ENCODE data around the gene LEKR1.

LEKR1 gene

GRCh38 chr3:156806698-156807097, 19.5 kb upstream of the LEKR1 start:
- Histone ChIP-seq H3K4me2 (ENCODE audit: insufficient read depth, low read length) (no peak overlapping the region), H3K79me2 (ENCODE audit: insufficient read depth, low read length) (no peaks in the 10 kb centered on the region), H3K4me1 (ENCODE audit: insufficient read depth, low read length) (no peaks in the 10 kb centered on the region), H3K36me3 (ENCODE audit: insufficient read depth, low read length) (no peaks in the 10 kb centered on the region), H3K27me3 (ENCODE audit: insufficient read depth, low read length, poor library complexity) (no peaks in the 10 kb centered on the region), H2AFZ (ENCODE audit: low read depth, low read length) (no peak overlapping the region), H3K9ac (ENCODE audit: low read depth, low read length) (no peak overlapping the region), H3K4me3 (ENCODE audit: low read depth in 1 of 2, low read length in 2 of 2) (no peak overlapping the region), H4K20me1 (ENCODE audit: insufficient read depth, low read length) (no peaks in the 10 kb centered on the region), H3K27ac (ENCODE audit: low read length) (no peak overlapping the region), H3K9me3 (ENCODE audit: insufficient read depth, low read length, severe bottlenecking) (no peaks in the 10 kb centered on the region)
- no peak for ATAC-seq (ENCODE audit: insufficient read depth, low read depth)
- no peak for DNase-seq
- TF ChIP-seq EZH2 (IDR thresholded peaks at IDR 0.05; ENCODE audit: borderline replicate concordance, low read depth, low read length, severe bottlenecking) (no peak), CTCF (IDR thresholded peaks at IDR 0.05; ENCODE audit: borderline replicate concordance, extremely low read depth, low read length, poor library complexity, severe bottlenecking) (no peak)

- DNase-seq (no peak), ATAC-seq (ENCODE audit: insufficient read depth, low read depth) (no peak)
- H2AFZ ChIP-seq (ENCODE audit: low read depth, low read length): no peak overlapping the region
- TF ChIP-seq EZH2 (IDR thresholded peaks at IDR 0.05; ENCODE audit: borderline replicate concordance, low read depth, low read length, severe bottlenecking) (no peak), CTCF (IDR thresholded peaks at IDR 0.05; ENCODE audit: borderline replicate concordance, extremely low read depth, low read length, poor library complexity, severe bottlenecking) (no peak)
- no peak overlapping the region for H3K4me2 ChIP-seq (ENCODE audit: insufficient read depth, low read length)
- no peaks in the 10 kb centered on the region for H4K20me1 ChIP-seq (ENCODE audit: insufficient read depth, low read length)
- H3K79me2 ChIP-seq (ENCODE audit: insufficient read depth, low read length): no peaks in the 10 kb centered on the region
- no peaks in the 10 kb centered on the region for H3K36me3 ChIP-seq (ENCODE audit: insufficient read depth, low read length)
- H3K4me1 ChIP-seq (ENCODE audit: insufficient read depth, low read length): no peaks in the 10 kb centered on the region
- H3K9me3 ChIP-seq (ENCODE audit: insufficient read depth, low read length, severe bottlenecking): no peaks in the 10 kb centered on the region
- no peak overlapping the region for H3K9ac ChIP-seq (ENCODE audit: low read depth, low read length)
- H3K4me3 ChIP-seq (ENCODE audit: low read depth in 1 of 2, low read length in 2 of 2): no peak overlapping the region
- no peaks in the 10 kb centered on the region for H3K27me3 ChIP-seq (ENCODE audit: insufficient read depth, low read length, poor library complexity)
- H3K27ac ChIP-seq (ENCODE audit: low read length): no peak overlapping the region
Measured at GRCh38 chr3:156808025-156808424, 18.1 kb upstream of the LEKR1 start.

- Histone ChIP-seq H3K4me3 (ENCODE audit: low read depth in 1 of 2, low read length in 2 of 2) (no peak overlapping the region), H3K27ac (ENCODE audit: low read length) (no peak overlapping the region), H4K20me1 (ENCODE audit: insufficient read depth, low read length) (no peaks in the 10 kb centered on the region), H3K79me2 (ENCODE audit: insufficient read depth, low read length) (no peaks in the 10 kb centered on the region), H3K9ac (ENCODE audit: low read depth, low read length) (no peak overlapping the region), H3K4me1 (ENCODE audit: insufficient read depth, low read length) (no peaks in the 10 kb centered on the region), H3K36me3 (ENCODE audit: insufficient read depth, low read length) (no peaks in the 10 kb centered on the region), H3K9me3 (ENCODE audit: insufficient read depth, low read length, severe bottlenecking) (no peaks in the 10 kb centered on the region), H3K4me2 (ENCODE audit: insufficient read depth, low read length) (no peak overlapping the region), H3K27me3 (ENCODE audit: insufficient read depth, low read length, poor library complexity) (no peaks in the 10 kb centered on the region), H2AFZ (ENCODE audit: low read depth, low read length) (no peak overlapping the region)
- ATAC-seq (ENCODE audit: insufficient read depth, low read depth) (no peak), DNase-seq (no peak)
- TF ChIP-seq EZH2 (IDR thresholded peaks at IDR 0.05; ENCODE audit: borderline replicate concordance, low read depth, low read length, severe bottlenecking) (no peak), CTCF (IDR thresholded peaks at IDR 0.05; ENCODE audit: borderline replicate concordance, extremely low read depth, low read length, poor library complexity, severe bottlenecking) (no peak)
Measured at GRCh38 chr3:156811089-156811862, 14.9 kb upstream of the LEKR1 start.

Data from DND-41 (cell line).